HepG2 (cell line): ENCODE results near the gene ZDHHC14. TPM values are rescaled to one million over a fixed set of nuclear protein-coding genes. Genes with fewer than 3 reads are reported as not detected.

ENCODE experiments used
- AGO2 ChIP-seq: fragments of 200-400 bp; formaldehyde crosslinking; optimal IDR thresholded peaks from 2 replicates; pipeline ENCODE3; 2017; ENCODE audit warnings: mild to moderate bottlenecking, low read depth, low read length, moderate library complexity
- CREB3 ChIP-seq: sonication (generic); formaldehyde crosslinking; IDR thresholded peaks from 2 replicates; pipeline ENCODE4 v1.5.0; 2020; ENCODE audit warnings: missing genetic modification reagents
- PHB2 ChIP-seq: fragments of 450-650 bp; IDR thresholded peaks from 2 replicates; pipeline ENCODE4 v1.6.1; 2018; ENCODE audit not compliant: partially characterized antibody
- RBM22 ChIP-seq: fragments of 200-400 bp; formaldehyde crosslinking; optimal IDR thresholded peaks from 2 replicates; pipeline ENCODE3; 2017; ENCODE audit warnings: mild to moderate bottlenecking, low read length, moderate library complexity
- SOX6 ChIP-seq, 2 experiments: fragments of 450-650 bp in 1 of 2; sonication (generic) in 1 of 2; formaldehyde crosslinking in 1 of 2; IDR thresholded peaks; 2 replicates each; pipeline versions ENCODE4 v1.4.0 to v1.6.1; 2017 to 2020; ENCODE audit warnings: antibody characterized with exemption in 1 of 2, mild to moderate bottlenecking in 1 of 2, missing genetic modification reagents in 1 of 2
- STAT5B ChIP-seq: sonication (generic); formaldehyde crosslinking; IDR thresholded peaks from 2 replicates; pipeline ENCODE4 v1.4.0; 2020; ENCODE audit warnings: missing genetic modification reagents
- ZNF326 ChIP-seq: sonication (generic); formaldehyde crosslinking; IDR thresholded peaks from 2 replicates; pipeline ENCODE4 v1.4.0; 2020; ENCODE audit warnings: missing genetic modification reagents, borderline replicate concordance
- ZNF383 ChIP-seq: sonication (generic); formaldehyde crosslinking; IDR thresholded peaks from 2 replicates; pipeline ENCODE4 v1.4.0; 2020; ENCODE audit warnings: missing genetic modification reagents, mild to moderate bottlenecking, borderline replicate concordance
- ZNF431 ChIP-seq: sonication (generic); formaldehyde crosslinking; IDR thresholded peaks from 2 replicates; pipeline ENCODE4 v1.9.0; 2022; ENCODE audit warnings: missing genetic modification reagents, low read depth, mild to moderate bottlenecking, borderline replicate concordance
- ZNF687 ChIP-seq: sonication (generic); formaldehyde crosslinking; IDR thresholded peaks from 2 replicates; pipeline ENCODE4 v1.5.1; 2020; ENCODE audit warnings: mild to moderate bottlenecking, missing genetic modification reagents, moderate library complexity
- ZNF841 ChIP-seq: sonication (generic); formaldehyde crosslinking; IDR thresholded peaks from 2 replicates; pipeline ENCODE4 v1.8.1; 2023; ENCODE audit warnings: missing genetic modification reagents, borderline replicate concordance
- ZSCAN30 ChIP-seq: sonication (generic); formaldehyde crosslinking; IDR thresholded peaks from 2 replicates; pipeline ENCODE4 v1.5.0; 2020; ENCODE audit warnings: mild to moderate bottlenecking, missing genetic modification reagents
- polyA plus RNA-seq, 8 experiments: library from polyadenylated mRNA; depleted of rRNA in 3 of 8; stranded (reverse) in 7 of 8; unstranded in 1 of 8; fragments of >200 nt; fragmentation: Illumina TruSeq in 4 of 8; extraction: Trizol in 4 of 8; gene quantifications; 2 replicates each; pipeline versions ENCODE4 v1.2.1 to v1.2.3, GENCODE V29; 2011 to 2016; ENCODE audit warnings: low read depth in 4 of 8, missing spikeins in 1 of 8, mixed read lengths in 1 of 8; ENCODE audit not compliant: insufficient read depth in 1 of 8
- total RNA-seq, 5 experiments: library from RNA; depleted of rRNA; stranded (reverse); fragments of >200 nt; fragmentation: Illumina TruSeq; extraction: Trizol; gene quantifications; 2 replicates each; pipeline ENCODE4 v1.2.3, GENCODE V29; 2016; ENCODE audit warnings: low read depth in 1 of 5
- TF ChIP-seq, protein P1 (sequence below): fragments of 450-650 bp; IDR thresholded peaks from 2 replicates; pipeline ENCODE4 v1.6.1; 2017
- TF ChIP-seq, protein P2 (sequence below): sonication (generic); formaldehyde crosslinking; IDR thresholded peaks from 2 replicates; pipeline ENCODE4 v1.5.1; 2020; ENCODE audit warnings: missing genetic modification reagents, mild to moderate bottlenecking, borderline replicate concordance
- TF ChIP-seq, protein P3 (sequence below): IDR thresholded peaks from 2 replicates; pipeline ENCODE4 v1.6.1; 2016; ENCODE audit warnings: low read depth, missing genetic modification reagents, missing compliant biosample characterization

ZDHHC14 gene
- total and polyA plus RNA-seq, 2 of the 13 experiments (the other 11 are each of a cell fraction or from before 2014, with no cell fraction given), result 3.7 to 9.5 TPM

DNA sequence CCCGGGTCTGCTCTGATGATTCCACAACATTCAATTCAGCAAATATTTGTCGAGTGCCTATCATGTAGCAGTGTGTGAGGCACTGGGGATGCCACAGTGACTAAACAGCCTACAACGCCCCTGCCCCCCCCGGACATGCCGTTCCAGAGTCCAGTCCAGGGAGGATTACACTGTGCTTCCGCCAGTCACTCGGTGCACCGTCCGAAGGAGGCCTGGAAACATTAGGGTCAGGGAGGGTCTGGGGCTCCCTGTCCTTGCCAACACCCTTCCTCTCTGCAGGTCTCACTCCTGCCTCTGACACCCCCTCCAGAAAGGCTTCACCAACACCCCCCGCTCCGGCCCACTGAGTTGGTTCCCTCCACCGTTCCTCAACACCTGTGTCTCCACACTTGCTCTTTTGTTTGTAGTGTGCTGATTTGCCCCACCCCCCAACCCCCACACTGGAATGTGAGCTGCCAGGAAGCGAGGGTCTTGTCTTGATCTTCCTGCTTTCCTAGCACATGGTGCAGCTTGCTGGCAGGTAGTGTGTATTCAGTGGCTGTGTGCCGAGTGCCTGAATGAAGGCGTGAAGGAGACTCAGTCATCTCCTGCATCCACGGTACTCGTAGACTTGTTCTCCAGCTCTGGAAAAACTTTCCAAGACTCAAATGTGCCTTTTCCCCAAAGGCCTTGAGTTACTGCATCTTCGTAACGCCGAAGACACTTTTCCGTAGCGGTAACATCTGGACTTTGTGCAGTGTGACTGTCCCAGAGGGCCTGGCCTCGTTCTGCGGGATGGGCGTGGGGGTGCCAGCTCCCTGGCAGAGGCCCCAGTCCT is 150.4 kb downstream of the ZDHHC14 start (continued):
- TF ChIP-seq ZNF687 (CRISPR knock-in tag) (peak; percentile 100), ZNF841 (CRISPR knock-in tag) (peak; percentile 75), STAT5B (CRISPR knock-in tag) (0 out of 2 replicates have a peak, but pooled peaks have one; percentile 40), AGO2 (no peak), ZSCAN30 (CRISPR knock-in tag) (0 out of 2 replicates have a peak, but pooled peaks have one; percentile 34), ZNF431 (CRISPR knock-in tag) (peak; percentile 92), PHB2 (no peak), SOX6 (IDR thresholded peaks at IDR 0.05) (no peak), SOX6 (CRISPR knock-in tag; IDR thresholded peaks at IDR 0.05) (peak; percentile 98), CREB3 (CRISPR knock-in tag) (no peak; the same call in none of the 2 replicates), ZNF383 (CRISPR knock-in tag) (peak; percentile 74; the same call in 1 of the 2 replicates), ZNF326 (CRISPR knock-in tag) (no peak), RBM22 (peak; percentile 89)
- TF ChIP-seq, protein P1, sequence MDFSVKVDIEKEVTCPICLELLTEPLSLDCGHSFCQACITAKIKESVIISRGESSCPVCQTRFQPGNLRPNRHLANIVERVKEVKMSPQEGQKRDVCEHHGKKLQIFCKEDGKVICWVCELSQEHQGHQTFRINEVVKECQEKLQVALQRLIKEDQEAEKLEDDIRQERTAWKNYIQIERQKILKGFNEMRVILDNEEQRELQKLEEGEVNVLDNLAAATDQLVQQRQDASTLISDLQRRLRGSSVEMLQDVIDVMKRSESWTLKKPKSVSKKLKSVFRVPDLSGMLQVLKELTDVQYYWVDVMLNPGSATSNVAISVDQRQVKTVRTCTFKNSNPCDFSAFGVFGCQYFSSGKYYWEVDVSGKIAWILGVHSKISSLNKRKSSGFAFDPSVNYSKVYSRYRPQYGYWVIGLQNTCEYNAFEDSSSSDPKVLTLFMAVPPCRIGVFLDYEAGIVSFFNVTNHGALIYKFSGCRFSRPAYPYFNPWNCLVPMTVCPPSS, result no peak
- TF ChIP-seq, protein P2, sequence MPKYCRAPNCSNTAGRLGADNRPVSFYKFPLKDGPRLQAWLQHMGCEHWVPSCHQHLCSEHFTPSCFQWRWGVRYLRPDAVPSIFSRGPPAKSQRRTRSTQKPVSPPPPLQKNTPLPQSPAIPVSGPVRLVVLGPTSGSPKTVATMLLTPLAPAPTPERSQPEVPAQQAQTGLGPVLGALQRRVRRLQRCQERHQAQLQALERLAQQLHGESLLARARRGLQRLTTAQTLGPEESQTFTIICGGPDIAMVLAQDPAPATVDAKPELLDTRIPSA, result no peak
- TF ChIP-seq, protein P3, sequence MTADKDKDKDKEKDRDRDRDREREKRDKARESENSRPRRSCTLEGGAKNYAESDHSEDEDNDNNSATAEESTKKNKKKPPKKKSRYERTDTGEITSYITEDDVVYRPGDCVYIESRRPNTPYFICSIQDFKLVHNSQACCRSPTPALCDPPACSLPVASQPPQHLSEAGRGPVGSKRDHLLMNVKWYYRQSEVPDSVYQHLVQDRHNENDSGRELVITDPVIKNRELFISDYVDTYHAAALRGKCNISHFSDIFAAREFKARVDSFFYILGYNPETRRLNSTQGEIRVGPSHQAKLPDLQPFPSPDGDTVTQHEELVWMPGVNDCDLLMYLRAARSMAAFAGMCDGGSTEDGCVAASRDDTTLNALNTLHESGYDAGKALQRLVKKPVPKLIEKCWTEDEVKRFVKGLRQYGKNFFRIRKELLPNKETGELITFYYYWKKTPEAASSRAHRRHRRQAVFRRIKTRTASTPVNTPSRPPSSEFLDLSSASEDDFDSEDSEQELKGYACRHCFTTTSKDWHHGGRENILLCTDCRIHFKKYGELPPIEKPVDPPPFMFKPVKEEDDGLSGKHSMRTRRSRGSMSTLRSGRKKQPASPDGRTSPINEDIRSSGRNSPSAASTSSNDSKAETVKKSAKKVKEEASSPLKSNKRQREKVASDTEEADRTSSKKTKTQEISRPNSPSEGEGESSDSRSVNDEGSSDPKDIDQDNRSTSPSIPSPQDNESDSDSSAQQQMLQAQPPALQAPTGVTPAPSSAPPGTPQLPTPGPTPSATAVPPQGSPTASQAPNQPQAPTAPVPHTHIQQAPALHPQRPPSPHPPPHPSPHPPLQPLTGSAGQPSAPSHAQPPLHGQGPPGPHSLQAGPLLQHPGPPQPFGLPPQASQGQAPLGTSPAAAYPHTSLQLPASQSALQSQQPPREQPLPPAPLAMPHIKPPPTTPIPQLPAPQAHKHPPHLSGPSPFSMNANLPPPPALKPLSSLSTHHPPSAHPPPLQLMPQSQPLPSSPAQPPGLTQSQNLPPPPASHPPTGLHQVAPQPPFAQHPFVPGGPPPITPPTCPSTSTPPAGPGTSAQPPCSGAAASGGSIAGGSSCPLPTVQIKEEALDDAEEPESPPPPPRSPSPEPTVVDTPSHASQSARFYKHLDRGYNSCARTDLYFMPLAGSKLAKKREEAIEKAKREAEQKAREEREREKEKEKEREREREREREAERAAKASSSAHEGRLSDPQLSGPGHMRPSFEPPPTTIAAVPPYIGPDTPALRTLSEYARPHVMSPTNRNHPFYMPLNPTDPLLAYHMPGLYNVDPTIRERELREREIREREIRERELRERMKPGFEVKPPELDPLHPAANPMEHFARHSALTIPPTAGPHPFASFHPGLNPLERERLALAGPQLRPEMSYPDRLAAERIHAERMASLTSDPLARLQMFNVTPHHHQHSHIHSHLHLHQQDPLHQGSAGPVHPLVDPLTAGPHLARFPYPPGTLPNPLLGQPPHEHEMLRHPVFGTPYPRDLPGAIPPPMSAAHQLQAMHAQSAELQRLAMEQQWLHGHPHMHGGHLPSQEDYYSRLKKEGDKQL (CRISPR knock-in tag), result peak; percentile 95; the same call in 1 of the 2 replicates
